ENCODE data around the gene SCLT1.

DNA sequence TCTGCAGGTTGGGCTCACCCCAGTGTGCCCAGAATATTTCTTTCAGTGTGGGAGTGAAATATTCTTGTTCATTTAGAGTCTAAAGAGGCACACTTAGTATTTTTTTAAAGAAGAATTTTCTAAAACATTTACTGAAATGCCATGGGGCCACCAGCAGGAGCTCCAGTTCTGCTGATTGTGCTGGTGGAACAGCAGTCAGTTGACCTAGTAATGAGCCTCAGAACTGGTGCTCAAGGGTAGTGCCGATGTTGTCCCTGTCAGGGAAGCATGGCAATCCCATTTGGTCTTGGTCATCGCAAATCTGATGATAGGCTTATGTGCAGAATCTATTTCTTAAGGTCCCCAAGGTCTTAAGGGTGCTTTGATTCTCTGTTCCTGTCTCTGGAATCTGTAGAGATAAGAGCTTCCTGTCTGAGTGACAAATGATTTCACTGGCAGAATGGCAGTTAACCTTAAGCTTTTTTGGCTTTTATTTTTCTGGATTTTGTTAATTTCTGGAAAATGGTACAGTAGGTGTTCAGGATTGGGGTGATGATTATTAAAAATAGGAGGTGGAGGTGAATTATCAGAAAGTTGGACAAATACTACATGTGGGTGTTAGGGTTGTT, 252.5 kb downstream of the SCLT1 start:
- TF ChIP-seq, protein P1, sequence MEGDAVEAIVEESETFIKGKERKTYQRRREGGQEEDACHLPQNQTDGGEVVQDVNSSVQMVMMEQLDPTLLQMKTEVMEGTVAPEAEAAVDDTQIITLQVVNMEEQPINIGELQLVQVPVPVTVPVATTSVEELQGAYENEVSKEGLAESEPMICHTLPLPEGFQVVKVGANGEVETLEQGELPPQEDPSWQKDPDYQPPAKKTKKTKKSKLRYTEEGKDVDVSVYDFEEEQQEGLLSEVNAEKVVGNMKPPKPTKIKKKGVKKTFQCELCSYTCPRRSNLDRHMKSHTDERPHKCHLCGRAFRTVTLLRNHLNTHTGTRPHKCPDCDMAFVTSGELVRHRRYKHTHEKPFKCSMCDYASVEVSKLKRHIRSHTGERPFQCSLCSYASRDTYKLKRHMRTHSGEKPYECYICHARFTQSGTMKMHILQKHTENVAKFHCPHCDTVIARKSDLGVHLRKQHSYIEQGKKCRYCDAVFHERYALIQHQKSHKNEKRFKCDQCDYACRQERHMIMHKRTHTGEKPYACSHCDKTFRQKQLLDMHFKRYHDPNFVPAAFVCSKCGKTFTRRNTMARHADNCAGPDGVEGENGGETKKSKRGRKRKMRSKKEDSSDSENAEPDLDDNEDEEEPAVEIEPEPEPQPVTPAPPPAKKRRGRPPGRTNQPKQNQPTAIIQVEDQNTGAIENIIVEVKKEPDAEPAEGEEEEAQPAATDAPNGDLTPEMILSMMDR (IDR thresholded peaks at IDR 0.05) = no peak
- no peak for TF ChIP-seq EP300 (IDR thresholded peaks at IDR 0.05)
- TF ChIP-seq POLR2AphosphoS5 (IDR thresholded peaks at IDR 0.05) = no peak
- no peak for TF ChIP-seq POLR2A (IDR thresholded peaks at IDR 0.05)

Data from sigmoid colon (tissue), 4 donors.